Activated B cell treated with CpG ODN at 0.5 μM for 24 hours (primary cell): ENCODE results near the gene PACRG. TPM values are rescaled to one million over a fixed set of nuclear protein-coding genes. Genes with fewer than 3 reads are reported as not detected.

Experiments
- ATAC-seq: fragments of 200-7000 bp; cut with Tn5 transposase; one replicate; pipeline ENCODE4 v1.10.0; 2021; ENCODE audit warnings: low read depth, mild to moderate bottlenecking, moderate library complexity
- CTCF ChIA-PET: fragments of 350-600 bp; sonication (Branson Sonifier 250); formaldehyde crosslinking; loops from one replicate; lab custom pipeline; 2021; ENCODE audit warnings: antibody characterized with exemption; lab: Charles Lee
- POLR2A ChIA-PET: fragments of 350-600 bp; sonication (Branson Sonifier 250); formaldehyde crosslinking; loops from one replicate; lab custom pipeline; 2021; ENCODE audit warnings: antibody characterized with exemption; lab: Charles Lee
- DNase-seq: peaks from one replicate; pipeline ENCODE4 v3.0.0; 2022
- H3K27ac Mint-ChIP-seq: one replicate; pipeline ENCODE4 v1.8.0; 2020; ENCODE audit warnings: mixed read lengths
- H3K27me3 Mint-ChIP-seq: one replicate; pipeline ENCODE4 v1.8.0; 2021; ENCODE audit warnings: mixed read lengths
- H3K36me3 Mint-ChIP-seq: one replicate; pipeline ENCODE4 v1.8.0; 2021; ENCODE audit warnings: low read depth, mixed read lengths
- H3K4me1 Mint-ChIP-seq: one replicate; pipeline ENCODE4 v1.8.0; 2021; ENCODE audit warnings: mixed read lengths
- H3K4me3 Mint-ChIP-seq: one replicate; pipeline ENCODE4 v1.8.0; 2020; ENCODE audit warnings: mild to moderate bottlenecking, mixed read lengths
- H3K9me3 Mint-ChIP-seq: one replicate; pipeline ENCODE4 v1.8.0; 2020; ENCODE audit warnings: mixed read lengths
- intact Hi-C: fragments of 100-400 bp; cut with micrococcal nuclease; formaldehyde crosslinking; loops from one replicate; pipeline ENCODE4 v1.15.1; 2024
- total RNA-seq: library from RNA; stranded (reverse); gene quantifications from 2 replicates; pipeline ENCODE4 v1.2.3, GENCODE V29; 2022
- TF ChIP-seq, protein P1 (sequence below): fragments of 200-600 bp; IDR thresholded peaks from one replicate; pipeline ENCODE4 v1.8.0; 2022; ENCODE audit warnings: antibody characterized with exemption, mild to moderate bottlenecking

PACRG gene
- total RNA-seq, 1 donor from 2014 or later: not detected

DNA sequence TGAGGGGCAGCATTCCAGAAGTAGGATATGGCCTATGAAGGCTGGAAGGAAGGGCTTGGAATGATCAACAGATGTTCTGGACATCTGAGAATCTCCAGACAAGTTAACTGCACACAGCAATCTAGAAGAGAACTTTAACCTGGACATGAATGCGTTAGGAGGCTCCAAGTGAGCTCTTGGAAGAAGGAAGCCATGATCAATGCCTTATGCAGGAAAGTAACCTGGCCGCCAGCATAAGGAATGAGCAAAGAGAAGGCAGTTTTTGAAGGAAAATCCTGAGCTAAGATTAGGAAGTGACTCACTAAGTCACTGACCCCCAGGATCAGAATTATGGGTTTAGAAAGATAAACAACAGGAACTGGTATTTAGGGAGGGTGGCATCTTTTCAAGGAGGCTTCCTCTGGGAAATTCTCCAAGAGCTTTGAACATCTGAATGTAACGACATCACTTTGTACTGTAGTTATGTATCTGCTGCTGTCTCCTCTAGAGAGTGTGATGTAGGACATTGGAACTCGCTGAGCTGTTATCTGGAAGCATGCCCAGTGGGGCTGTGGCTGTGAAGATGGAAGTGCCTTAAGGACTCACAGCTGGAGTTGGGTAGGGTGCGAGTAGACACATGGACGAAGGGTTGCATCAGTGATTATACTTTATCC, 236.8 kb downstream of the PACRG start:
- CTCF ChIA-PET: no interaction called here
- no peaks in the 10 kb centered on the region for H3K4me1 Mint-ChIP-seq
- H3K9me3 Mint-ChIP-seq: peaks cover 8% of the 10 kb centered on the region
- TF ChIP-seq, protein P1, sequence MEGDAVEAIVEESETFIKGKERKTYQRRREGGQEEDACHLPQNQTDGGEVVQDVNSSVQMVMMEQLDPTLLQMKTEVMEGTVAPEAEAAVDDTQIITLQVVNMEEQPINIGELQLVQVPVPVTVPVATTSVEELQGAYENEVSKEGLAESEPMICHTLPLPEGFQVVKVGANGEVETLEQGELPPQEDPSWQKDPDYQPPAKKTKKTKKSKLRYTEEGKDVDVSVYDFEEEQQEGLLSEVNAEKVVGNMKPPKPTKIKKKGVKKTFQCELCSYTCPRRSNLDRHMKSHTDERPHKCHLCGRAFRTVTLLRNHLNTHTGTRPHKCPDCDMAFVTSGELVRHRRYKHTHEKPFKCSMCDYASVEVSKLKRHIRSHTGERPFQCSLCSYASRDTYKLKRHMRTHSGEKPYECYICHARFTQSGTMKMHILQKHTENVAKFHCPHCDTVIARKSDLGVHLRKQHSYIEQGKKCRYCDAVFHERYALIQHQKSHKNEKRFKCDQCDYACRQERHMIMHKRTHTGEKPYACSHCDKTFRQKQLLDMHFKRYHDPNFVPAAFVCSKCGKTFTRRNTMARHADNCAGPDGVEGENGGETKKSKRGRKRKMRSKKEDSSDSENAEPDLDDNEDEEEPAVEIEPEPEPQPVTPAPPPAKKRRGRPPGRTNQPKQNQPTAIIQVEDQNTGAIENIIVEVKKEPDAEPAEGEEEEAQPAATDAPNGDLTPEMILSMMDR: no peak
- DNase-seq: no peak
- intact Hi-C loops: no loop called here
- POLR2A ChIA-PET: no interaction called here
- no peak overlapping the region for H3K4me3 Mint-ChIP-seq
- H3K36me3 Mint-ChIP-seq: no peaks in the 10 kb centered on the region
- no peak for ATAC-seq
- no peaks in the 10 kb centered on the region for H3K27me3 Mint-ChIP-seq
- H3K27ac Mint-ChIP-seq: no peak overlapping the region

GRCh38 chr6:162965366-162965765, 237.6 kb downstream of the PACRG start:
- intact Hi-C loops: no loop called here
- POLR2A ChIA-PET: no interaction called here
- Mint-ChIP-seq H3K27me3 (no peaks in the 10 kb centered on the region), H3K9me3 (peaks cover 8% of the 10 kb centered on the region), H3K36me3 (no peaks in the 10 kb centered on the region), H3K4me3 (no peak overlapping the region), H3K27ac (no peak overlapping the region), H3K4me1 (no peaks in the 10 kb centered on the region)
- CTCF ChIA-PET: no interaction called here
- ATAC-seq (no peak), DNase-seq (no peak)
- TF ChIP-seq, protein P1: no peak

DNA sequence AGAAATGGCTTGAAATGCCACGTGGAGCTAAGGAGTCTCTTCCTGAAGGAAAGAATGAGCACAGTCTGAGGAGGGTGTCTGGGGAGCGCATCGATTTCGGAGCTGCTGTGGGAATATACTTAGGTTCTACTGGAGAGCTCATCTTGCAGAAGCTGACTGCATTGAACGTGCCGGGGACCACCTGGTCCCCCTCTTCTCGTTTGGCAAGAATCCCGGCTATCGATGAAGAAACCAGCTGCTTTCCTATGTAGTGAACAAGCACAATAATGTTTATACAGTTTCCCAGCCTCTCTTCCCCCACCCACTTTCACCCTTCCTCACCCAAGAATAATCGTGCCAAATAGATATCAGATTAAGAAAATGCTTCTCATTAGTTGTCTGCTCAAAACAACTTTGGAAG, 242.5 kb downstream of the PACRG start:
- Mint-ChIP-seq H3K27ac (no peak overlapping the region), H3K4me1 (no peaks in the 10 kb centered on the region), H3K27me3 (no peaks in the 10 kb centered on the region), H3K36me3 (no peaks in the 10 kb centered on the region), H3K9me3 (peaks cover 2% of the 10 kb centered on the region), H3K4me3 (no peak overlapping the region)
- TF ChIP-seq, protein P1: no peak
- DNase-seq (no peak), ATAC-seq (no peak)
- intact Hi-C loops: no loop called here
- POLR2A ChIA-PET: no interaction called here
- CTCF ChIA-PET: no interaction called here

- Mint-ChIP-seq H3K4me1 (no peaks in the 10 kb centered on the region), H3K27ac (no peak overlapping the region), H3K36me3 (no peaks in the 10 kb centered on the region), H3K27me3 (no peaks in the 10 kb centered on the region), H3K4me3 (no peak overlapping the region), H3K9me3 (peaks cover 4% of the 10 kb centered on the region)
- DNase-seq (no peak), ATAC-seq (no peak)
- ChIA-PET CTCF (no interaction called here), POLR2A (no interaction called here)
- intact Hi-C loops: no loop called here
- TF ChIP-seq, protein P1: no peak
Observed at GRCh38 chr6:162971356-162971755, 243.6 kb downstream of the PACRG start.

- H3K36me3 Mint-ChIP-seq: no peaks in the 10 kb centered on the region
- H3K4me3 Mint-ChIP-seq: no peak overlapping the region
- no peak overlapping the region for H3K27ac Mint-ChIP-seq
- DNase-seq (no peak), ATAC-seq (no peak)
- peaks cover 5% of the 10 kb centered on the region for H3K9me3 Mint-ChIP-seq
- no peaks in the 10 kb centered on the region for H3K27me3 Mint-ChIP-seq
- H3K4me1 Mint-ChIP-seq: no peaks in the 10 kb centered on the region
- TF ChIP-seq, protein P1: no peak
- ChIA-PET POLR2A (no interaction called here), CTCF (no interaction called here)
- intact Hi-C loops: no loop called here
Observed at GRCh38 chr6:162973151-162973872, 245.5 kb downstream of the PACRG start.
